MM.1S (cell line): ENCODE data around the gene CCR5AS.

ENCODE experiments used
- EZH2 ChIP-seq: fragments of 300-600 bp; sonication (generic); optimal IDR thresholded peaks from 2 replicates; pipeline ENCODE3; 2017; ENCODE audit warnings: low read depth, mild to moderate bottlenecking, antibody characterized with exemption, low read length, mixed read lengths
- EZH2phosphoT487 ChIP-seq: fragments of 300-600 bp; sonication (generic); IDR thresholded peaks from 2 replicates; pipeline ENCODE4 v1.6.1; 2018; ENCODE audit warnings: antibody characterized with exemption, low read length
- TF ChIP-seq, protein P1 (sequence below): fragments of 300-600 bp; sonication (generic); IDR thresholded peaks from 2 replicates; pipeline ENCODE4 v1.5.1; 2016; ENCODE audit warnings: antibody characterized with exemption, low read length, mixed read lengths

DNA sequence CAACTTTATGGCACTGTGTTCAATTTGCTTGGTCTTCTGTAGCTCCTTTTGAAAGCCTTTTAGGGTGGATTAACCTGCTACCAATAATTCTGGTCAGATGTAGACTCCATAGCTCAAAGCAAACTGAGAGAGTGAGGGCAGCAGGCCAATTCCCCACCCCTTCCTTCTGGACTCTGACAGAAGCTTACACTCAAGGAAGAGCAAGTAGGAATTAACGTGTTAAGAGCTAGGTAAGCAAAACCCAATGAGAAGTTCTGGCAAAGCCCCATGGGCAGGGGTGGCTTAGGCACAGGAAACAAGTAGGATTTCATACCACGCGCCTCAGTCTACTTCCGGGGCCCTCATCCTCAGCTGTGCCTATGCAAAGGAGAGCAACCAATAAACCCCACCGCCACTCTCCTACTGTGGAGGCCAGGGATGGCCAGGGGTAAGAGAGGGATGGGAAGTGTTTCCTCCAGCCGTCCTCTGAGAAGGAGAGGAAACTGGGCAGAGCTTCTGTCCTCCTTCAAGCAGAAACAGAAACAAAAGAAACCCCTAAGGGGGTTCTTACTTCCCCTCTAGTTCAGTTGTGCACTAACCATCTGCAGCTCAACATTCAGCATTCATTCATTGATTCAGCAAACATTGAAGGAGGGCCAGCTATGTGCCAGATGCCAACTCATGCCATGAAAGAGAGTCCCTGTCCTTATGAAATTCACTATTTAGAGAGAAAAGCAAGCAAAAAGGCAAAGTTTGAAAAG lies 23.5 kb downstream of the CCR5AS start:
- TF ChIP-seq, protein P1, sequence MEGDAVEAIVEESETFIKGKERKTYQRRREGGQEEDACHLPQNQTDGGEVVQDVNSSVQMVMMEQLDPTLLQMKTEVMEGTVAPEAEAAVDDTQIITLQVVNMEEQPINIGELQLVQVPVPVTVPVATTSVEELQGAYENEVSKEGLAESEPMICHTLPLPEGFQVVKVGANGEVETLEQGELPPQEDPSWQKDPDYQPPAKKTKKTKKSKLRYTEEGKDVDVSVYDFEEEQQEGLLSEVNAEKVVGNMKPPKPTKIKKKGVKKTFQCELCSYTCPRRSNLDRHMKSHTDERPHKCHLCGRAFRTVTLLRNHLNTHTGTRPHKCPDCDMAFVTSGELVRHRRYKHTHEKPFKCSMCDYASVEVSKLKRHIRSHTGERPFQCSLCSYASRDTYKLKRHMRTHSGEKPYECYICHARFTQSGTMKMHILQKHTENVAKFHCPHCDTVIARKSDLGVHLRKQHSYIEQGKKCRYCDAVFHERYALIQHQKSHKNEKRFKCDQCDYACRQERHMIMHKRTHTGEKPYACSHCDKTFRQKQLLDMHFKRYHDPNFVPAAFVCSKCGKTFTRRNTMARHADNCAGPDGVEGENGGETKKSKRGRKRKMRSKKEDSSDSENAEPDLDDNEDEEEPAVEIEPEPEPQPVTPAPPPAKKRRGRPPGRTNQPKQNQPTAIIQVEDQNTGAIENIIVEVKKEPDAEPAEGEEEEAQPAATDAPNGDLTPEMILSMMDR: no peak
- TF ChIP-seq EZH2phosphoT487: no peak
- no peak for TF ChIP-seq EZH2
